HepG2 (cell line): ENCODE measurements around the gene TMEM233.

Experiments used
- ARNT ChIP-seq: fragments of 450-650 bp; IDR thresholded peaks from 2 replicates; pipeline ENCODE4 v1.6.1; 2017
- CREB3 ChIP-seq: sonication (generic); formaldehyde crosslinking; IDR thresholded peaks from 2 replicates; pipeline ENCODE4 v1.5.0; 2020; ENCODE audit warnings: missing genetic modification reagents
- FOXK2 ChIP-seq: fragments of 450-650 bp; IDR thresholded peaks from 2 replicates; pipeline ENCODE4 v1.6.1; 2016
- JUND ChIP-seq: sonication (generic); formaldehyde crosslinking; IDR thresholded peaks from 2 replicates; pipeline ENCODE4 v1.8.0; 2022; ENCODE audit warnings: mild to moderate bottlenecking, missing genetic modification reagents
- NFIC ChIP-seq: IDR thresholded peaks from 2 replicates; pipeline ENCODE4 v1.6.1; 2012; ENCODE audit warnings: mild to moderate bottlenecking, low read length, inconsistent platforms
- NR2F2 ChIP-seq: IDR thresholded peaks from 2 replicates; pipeline ENCODE4 v1.6.1; 2012; ENCODE audit warnings: low read depth, inconsistent platforms, borderline replicate concordance
- POLR2AphosphoS2 ChIP-seq: IDR thresholded peaks from 2 replicates; pipeline ENCODE4 v1.6.1; 2011; ENCODE audit warnings: low read depth, low read length, improper control_type of control experiment
- POLR2AphosphoS5 ChIP-seq: IDR thresholded peaks from 2 replicates; pipeline ENCODE4 v1.6.1; 2012; ENCODE audit warnings: low read depth, low read length
- RNF2 ChIP-seq: fragments of 450-650 bp; conservative IDR thresholded peaks from 2 replicates; pipeline ENCODE4 v1.6.1; 2016; ENCODE audit warnings: low read depth
- YY1 ChIP-seq: IDR thresholded peaks from 2 replicates; pipeline ENCODE4 v1.6.1; 2011; ENCODE audit warnings: low read length, low read depth, moderate library complexity, mild to moderate bottlenecking; ENCODE audit not compliant: insufficient read depth, insufficient replicate concordance
- TF ChIP-seq, protein P1 (sequence below), 2 experiments: fragments of 450-650 bp in 1 of 2; sonication (generic) in 1 of 2; formaldehyde crosslinking in 1 of 2; IDR thresholded peaks; 2 replicates each; pipeline versions ENCODE4 v1.6.1 to v1.8.0; 2016 to 2022; ENCODE audit warnings: antibody characterized with exemption in 1 of 2, mild to moderate bottlenecking in 1 of 2, missing genetic modification reagents in 1 of 2
- TF ChIP-seq, protein P2 (sequence below): sonication (generic); formaldehyde crosslinking; IDR thresholded peaks from 2 replicates; pipeline ENCODE4 v1.5.0; 2020; ENCODE audit warnings: mild to moderate bottlenecking, missing genetic modification reagents, moderate library complexity
- TF ChIP-seq, protein P3 (sequence below): sonication (generic); formaldehyde crosslinking; IDR thresholded peaks from 2 replicates; pipeline ENCODE4 v1.4.0; 2020; ENCODE audit warnings: missing genetic modification reagents

- TF ChIP-seq, protein P1, sequence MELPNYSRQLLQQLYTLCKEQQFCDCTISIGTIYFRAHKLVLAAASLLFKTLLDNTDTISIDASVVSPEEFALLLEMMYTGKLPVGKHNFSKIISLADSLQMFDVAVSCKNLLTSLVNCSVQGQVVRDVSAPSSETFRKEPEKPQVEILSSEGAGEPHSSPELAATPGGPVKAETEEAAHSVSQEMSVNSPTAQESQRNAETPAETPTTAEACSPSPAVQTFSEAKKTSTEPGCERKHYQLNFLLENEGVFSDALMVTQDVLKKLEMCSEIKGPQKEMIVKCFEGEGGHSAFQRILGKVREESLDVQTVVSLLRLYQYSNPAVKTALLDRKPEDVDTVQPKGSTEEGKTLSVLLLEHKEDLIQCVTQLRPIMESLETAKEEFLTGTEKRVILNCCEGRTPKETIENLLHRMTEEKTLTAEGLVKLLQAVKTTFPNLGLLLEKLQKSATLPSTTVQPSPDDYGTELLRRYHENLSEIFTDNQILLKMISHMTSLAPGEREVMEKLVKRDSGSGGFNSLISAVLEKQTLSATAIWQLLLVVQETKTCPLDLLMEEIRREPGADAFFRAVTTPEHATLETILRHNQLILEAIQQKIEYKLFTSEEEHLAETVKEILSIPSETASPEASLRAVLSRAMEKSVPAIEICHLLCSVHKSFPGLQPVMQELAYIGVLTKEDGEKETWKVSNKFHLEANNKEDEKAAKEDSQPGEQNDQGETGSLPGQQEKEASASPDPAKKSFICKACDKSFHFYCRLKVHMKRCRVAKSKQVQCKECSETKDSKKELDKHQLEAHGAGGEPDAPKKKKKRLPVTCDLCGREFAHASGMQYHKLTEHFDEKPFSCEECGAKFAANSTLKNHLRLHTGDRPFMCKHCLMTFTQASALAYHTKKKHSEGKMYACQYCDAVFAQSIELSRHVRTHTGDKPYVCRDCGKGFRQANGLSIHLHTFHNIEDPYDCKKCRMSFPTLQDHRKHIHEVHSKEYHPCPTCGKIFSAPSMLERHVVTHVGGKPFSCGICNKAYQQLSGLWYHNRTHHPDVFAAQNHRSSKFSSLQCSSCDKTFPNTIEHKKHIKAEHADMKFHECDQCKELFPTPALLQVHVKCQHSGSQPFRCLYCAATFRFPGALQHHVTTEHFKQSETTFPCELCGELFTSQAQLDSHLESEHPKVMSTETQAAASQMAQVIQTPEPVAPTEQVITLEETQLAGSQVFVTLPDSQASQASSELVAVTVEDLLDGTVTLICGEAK (IDR thresholded peaks at IDR 0.05): no peak
- TF ChIP-seq, protein P1 (CRISPR knock-in tag; IDR thresholded peaks at IDR 0.05): no peak
- TF ChIP-seq POLR2AphosphoS5 (no peak), ARNT (no peak), NR2F2 (no peak), NFIC (no peak), CREB3 (CRISPR knock-in tag) (no peak), YY1 (no peak), RNF2 (no peak), JUND (CRISPR knock-in tag) (no peak), FOXK2 (no peak), POLR2AphosphoS2 (no peak)
- TF ChIP-seq, protein P2, sequence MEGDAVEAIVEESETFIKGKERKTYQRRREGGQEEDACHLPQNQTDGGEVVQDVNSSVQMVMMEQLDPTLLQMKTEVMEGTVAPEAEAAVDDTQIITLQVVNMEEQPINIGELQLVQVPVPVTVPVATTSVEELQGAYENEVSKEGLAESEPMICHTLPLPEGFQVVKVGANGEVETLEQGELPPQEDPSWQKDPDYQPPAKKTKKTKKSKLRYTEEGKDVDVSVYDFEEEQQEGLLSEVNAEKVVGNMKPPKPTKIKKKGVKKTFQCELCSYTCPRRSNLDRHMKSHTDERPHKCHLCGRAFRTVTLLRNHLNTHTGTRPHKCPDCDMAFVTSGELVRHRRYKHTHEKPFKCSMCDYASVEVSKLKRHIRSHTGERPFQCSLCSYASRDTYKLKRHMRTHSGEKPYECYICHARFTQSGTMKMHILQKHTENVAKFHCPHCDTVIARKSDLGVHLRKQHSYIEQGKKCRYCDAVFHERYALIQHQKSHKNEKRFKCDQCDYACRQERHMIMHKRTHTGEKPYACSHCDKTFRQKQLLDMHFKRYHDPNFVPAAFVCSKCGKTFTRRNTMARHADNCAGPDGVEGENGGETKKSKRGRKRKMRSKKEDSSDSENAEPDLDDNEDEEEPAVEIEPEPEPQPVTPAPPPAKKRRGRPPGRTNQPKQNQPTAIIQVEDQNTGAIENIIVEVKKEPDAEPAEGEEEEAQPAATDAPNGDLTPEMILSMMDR (CRISPR knock-in tag): no peak
- TF ChIP-seq, protein P3, sequence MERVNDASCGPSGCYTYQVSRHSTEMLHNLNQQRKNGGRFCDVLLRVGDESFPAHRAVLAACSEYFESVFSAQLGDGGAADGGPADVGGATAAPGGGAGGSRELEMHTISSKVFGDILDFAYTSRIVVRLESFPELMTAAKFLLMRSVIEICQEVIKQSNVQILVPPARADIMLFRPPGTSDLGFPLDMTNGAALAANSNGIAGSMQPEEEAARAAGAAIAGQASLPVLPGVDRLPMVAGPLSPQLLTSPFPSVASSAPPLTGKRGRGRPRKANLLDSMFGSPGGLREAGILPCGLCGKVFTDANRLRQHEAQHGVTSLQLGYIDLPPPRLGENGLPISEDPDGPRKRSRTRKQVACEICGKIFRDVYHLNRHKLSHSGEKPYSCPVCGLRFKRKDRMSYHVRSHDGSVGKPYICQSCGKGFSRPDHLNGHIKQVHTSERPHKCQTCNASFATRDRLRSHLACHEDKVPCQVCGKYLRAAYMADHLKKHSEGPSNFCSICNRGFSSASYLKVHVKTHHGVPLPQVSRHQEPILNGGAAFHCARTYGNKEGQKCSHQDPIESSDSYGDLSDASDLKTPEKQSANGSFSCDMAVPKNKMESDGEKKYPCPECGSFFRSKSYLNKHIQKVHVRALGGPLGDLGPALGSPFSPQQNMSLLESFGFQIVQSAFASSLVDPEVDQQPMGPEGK: no peak
These were observed 26.9 kb downstream of the TMEM233 start for GRCh38 chr12:119620490-119620889.
